ENCODE results near the gene ASB15. TPM values are rescaled to one million over a fixed set of nuclear protein-coding genes. Genes with fewer than 3 reads are reported as not detected.

Gene ASB15
- polyA plus RNA-seq, 1 donor from 2014 or later: not detected

DNA sequence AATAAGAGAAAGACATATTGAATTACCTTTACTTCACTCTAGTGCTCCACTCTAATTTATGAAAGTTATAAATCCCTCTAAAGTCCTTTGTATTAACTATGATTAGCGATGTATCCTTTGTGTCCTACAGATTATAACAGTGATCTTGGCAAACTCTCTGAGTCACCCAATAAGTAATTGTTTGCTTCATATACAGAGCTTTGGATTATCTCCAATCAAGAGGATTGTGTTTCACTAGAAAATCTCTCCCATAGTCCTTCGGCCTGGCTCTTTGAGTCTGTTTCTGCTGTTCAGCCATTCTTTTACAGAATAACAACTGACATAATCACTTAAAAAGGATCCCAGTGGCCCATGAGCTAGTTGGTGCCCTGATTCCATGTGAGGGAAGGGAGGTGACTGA is 63.5 kb downstream of the ASB15 start:
- Histone ChIP-seq H3K4me3 (ENCODE audit: low read length) (no peak overlapping the region), H3K36me3 (ENCODE audit: insufficient read depth, low read length) (no peaks in the 10 kb centered on the region), H3F3A (ENCODE audit: insufficient read depth, low read length, poor library complexity, severe bottlenecking) (no peaks in the 10 kb centered on the region), H4K20me1 (ENCODE audit: insufficient read depth) (no peaks in the 10 kb centered on the region), H3K9me2 (ENCODE audit: insufficient read depth, low read length) (no peaks in the 10 kb centered on the region), H2AFZ (ENCODE audit: low read depth, low read length) (no peak overlapping the region), H3K9ac (ENCODE audit: low read length) (no peak overlapping the region), H3K4me2 (ENCODE audit: low read length) (no peak overlapping the region), H3K79me2 (replicated peaks; ENCODE audit: insufficient read depth, low read length) (no peaks in the 10 kb centered on the region), H3K9me3 (ENCODE audit: low read length) (no peaks in the 10 kb centered on the region), H3K27me3 (ENCODE audit: insufficient read depth, low read depth, low read length) (no peaks in the 10 kb centered on the region), H3K27ac (ENCODE audit: low read length) (no peak overlapping the region)
- no peak for TF ChIP-seq EZH2 (IDR thresholded peaks at IDR 0.05; ENCODE audit: borderline replicate concordance, insufficient read depth, low read length, poor library complexity, severe bottlenecking)

DNA sequence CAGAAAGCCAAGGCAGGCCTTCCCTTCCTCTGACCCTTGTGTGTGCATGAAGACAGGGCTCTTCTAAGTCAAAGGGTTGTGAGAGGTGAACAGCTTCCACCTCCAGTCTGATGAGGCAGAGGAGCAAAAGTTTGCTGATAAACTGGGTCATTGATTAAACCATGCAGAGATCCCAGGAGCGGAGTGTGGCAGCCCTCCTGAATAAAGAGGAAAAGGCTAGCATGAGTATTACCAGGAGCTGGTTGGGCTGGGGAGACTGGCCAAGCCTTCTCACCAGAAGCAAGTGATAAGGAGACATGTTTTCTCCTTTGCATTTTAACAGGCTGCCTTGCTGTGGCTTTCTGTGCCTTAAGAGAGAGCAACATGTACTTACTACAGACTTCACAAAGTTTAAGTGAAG is 64.3 kb downstream of the ASB15 start:
- H3K27me3 ChIP-seq (ENCODE audit: insufficient read depth, low read depth, low read length): no peaks in the 10 kb centered on the region
- H3K9me3 ChIP-seq (ENCODE audit: low read length): no peaks in the 10 kb centered on the region
- no peak overlapping the region for H3K4me2 ChIP-seq (ENCODE audit: low read length)
- H3F3A ChIP-seq (ENCODE audit: insufficient read depth, low read length, poor library complexity, severe bottlenecking): no peaks in the 10 kb centered on the region
- H3K9ac ChIP-seq (ENCODE audit: low read length): no peak overlapping the region
- no peaks in the 10 kb centered on the region for H4K20me1 ChIP-seq (ENCODE audit: insufficient read depth)
- TF ChIP-seq MXI1 (conservative IDR thresholded peaks at IDR 0.05; ENCODE audit: poor library complexity, severe bottlenecking) (no peak), RAD21 (conservative IDR thresholded peaks at IDR 0.05) (no peak), SMC3 (conservative IDR thresholded peaks at IDR 0.05; ENCODE audit: poor library complexity) (no peak)
- TF ChIP-seq, protein P1, sequence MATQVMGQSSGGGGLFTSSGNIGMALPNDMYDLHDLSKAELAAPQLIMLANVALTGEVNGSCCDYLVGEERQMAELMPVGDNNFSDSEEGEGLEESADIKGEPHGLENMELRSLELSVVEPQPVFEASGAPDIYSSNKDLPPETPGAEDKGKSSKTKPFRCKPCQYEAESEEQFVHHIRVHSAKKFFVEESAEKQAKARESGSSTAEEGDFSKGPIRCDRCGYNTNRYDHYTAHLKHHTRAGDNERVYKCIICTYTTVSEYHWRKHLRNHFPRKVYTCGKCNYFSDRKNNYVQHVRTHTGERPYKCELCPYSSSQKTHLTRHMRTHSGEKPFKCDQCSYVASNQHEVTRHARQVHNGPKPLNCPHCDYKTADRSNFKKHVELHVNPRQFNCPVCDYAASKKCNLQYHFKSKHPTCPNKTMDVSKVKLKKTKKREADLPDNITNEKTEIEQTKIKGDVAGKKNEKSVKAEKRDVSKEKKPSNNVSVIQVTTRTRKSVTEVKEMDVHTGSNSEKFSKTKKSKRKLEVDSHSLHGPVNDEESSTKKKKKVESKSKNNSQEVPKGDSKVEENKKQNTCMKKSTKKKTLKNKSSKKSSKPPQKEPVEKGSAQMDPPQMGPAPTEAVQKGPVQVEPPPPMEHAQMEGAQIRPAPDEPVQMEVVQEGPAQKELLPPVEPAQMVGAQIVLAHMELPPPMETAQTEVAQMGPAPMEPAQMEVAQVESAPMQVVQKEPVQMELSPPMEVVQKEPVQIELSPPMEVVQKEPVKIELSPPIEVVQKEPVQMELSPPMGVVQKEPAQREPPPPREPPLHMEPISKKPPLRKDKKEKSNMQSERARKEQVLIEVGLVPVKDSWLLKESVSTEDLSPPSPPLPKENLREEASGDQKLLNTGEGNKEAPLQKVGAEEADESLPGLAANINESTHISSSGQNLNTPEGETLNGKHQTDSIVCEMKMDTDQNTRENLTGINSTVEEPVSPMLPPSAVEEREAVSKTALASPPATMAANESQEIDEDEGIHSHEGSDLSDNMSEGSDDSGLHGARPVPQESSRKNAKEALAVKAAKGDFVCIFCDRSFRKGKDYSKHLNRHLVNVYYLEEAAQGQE (IDR thresholded peaks at IDR 0.05; ENCODE audit: borderline replicate concordance): no peak
- H3K9me2 ChIP-seq (ENCODE audit: insufficient read depth, low read length): no peaks in the 10 kb centered on the region
- H3K27ac ChIP-seq (ENCODE audit: low read length): no peak overlapping the region
- H3K79me2 ChIP-seq (replicated peaks; ENCODE audit: insufficient read depth, low read length): no peaks in the 10 kb centered on the region
- H3K4me3 ChIP-seq (ENCODE audit: low read length): no peak overlapping the region
- no peak overlapping the region for H2AFZ ChIP-seq (ENCODE audit: low read depth, low read length)
- no peaks in the 10 kb centered on the region for H3K36me3 ChIP-seq (ENCODE audit: insufficient read depth, low read length)

DNA sequence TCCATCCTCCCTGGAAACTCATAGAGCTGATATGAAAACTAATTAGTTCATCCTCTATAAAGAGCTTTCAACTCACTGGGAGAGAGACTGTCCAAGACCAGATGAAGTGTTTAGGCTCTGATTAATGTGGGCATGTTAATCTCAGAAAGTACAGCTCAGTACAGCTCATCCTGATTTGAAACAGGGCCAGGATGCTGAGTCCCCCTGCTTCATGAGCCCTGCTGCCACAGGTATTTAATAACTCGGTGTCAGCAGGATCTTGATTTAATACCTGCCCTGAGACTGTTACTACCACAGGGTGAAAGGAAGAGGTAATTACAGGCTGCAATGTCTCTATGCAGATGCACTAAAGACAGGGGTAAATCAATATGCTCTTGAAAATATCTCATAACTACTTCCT is 64.9 kb downstream of the ASB15 start:
- H3K9me2 ChIP-seq (ENCODE audit: insufficient read depth, low read length): no peaks in the 10 kb centered on the region
- H3K4me3 ChIP-seq (ENCODE audit: low read length): no peak overlapping the region
- no peaks in the 10 kb centered on the region for H3K36me3 ChIP-seq (ENCODE audit: insufficient read depth, low read length)

More for the DNA sequence above, 64.9 kb downstream of the ASB15 start:
- TF ChIP-seq TAF1 (IDR thresholded peaks at IDR 0.05; ENCODE audit: low read depth) (no peak), MXI1 (conservative IDR thresholded peaks at IDR 0.05; ENCODE audit: poor library complexity, severe bottlenecking) (no peak), EZH2 (IDR thresholded peaks at IDR 0.05; ENCODE audit: borderline replicate concordance, insufficient read depth, low read length, poor library complexity, severe bottlenecking) (no peak), SMC3 (conservative IDR thresholded peaks at IDR 0.05; ENCODE audit: poor library complexity) (no peak), EP300 (conservative IDR thresholded peaks at IDR 0.05; ENCODE audit: poor library complexity, severe bottlenecking) (no peak), RAD21 (conservative IDR thresholded peaks at IDR 0.05) (no peak), POLR2AphosphoS5 (IDR thresholded peaks at IDR 0.05) (no peak)
- TF ChIP-seq, protein P2, sequence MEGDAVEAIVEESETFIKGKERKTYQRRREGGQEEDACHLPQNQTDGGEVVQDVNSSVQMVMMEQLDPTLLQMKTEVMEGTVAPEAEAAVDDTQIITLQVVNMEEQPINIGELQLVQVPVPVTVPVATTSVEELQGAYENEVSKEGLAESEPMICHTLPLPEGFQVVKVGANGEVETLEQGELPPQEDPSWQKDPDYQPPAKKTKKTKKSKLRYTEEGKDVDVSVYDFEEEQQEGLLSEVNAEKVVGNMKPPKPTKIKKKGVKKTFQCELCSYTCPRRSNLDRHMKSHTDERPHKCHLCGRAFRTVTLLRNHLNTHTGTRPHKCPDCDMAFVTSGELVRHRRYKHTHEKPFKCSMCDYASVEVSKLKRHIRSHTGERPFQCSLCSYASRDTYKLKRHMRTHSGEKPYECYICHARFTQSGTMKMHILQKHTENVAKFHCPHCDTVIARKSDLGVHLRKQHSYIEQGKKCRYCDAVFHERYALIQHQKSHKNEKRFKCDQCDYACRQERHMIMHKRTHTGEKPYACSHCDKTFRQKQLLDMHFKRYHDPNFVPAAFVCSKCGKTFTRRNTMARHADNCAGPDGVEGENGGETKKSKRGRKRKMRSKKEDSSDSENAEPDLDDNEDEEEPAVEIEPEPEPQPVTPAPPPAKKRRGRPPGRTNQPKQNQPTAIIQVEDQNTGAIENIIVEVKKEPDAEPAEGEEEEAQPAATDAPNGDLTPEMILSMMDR (IDR thresholded peaks at IDR 0.05; ENCODE audit: poor library complexity, severe bottlenecking): no peak
- TF ChIP-seq, protein P1 (IDR thresholded peaks at IDR 0.05; ENCODE audit: borderline replicate concordance): no peak
- no peaks in the 10 kb centered on the region for H3K9me3 ChIP-seq (ENCODE audit: low read length)
- H2AFZ ChIP-seq (ENCODE audit: low read depth, low read length): no peak overlapping the region
- no peak overlapping the region for H3K9ac ChIP-seq (ENCODE audit: low read length)
- no peak overlapping the region for H3K4me2 ChIP-seq (ENCODE audit: low read length)
- H3K27me3 ChIP-seq (ENCODE audit: insufficient read depth, low read depth, low read length): no peaks in the 10 kb centered on the region
- H3F3A ChIP-seq (ENCODE audit: insufficient read depth, low read length, poor library complexity, severe bottlenecking): no peaks in the 10 kb centered on the region
- no peak overlapping the region for H3K27ac ChIP-seq (ENCODE audit: low read length)
- no peaks in the 10 kb centered on the region for H4K20me1 ChIP-seq (ENCODE audit: insufficient read depth)
- H3K79me2 ChIP-seq (replicated peaks; ENCODE audit: insufficient read depth, low read length): no peaks in the 10 kb centered on the region

All from neural cell (in vitro differentiated cells).